GM12873 (cell line): ENCODE measurements around the gene NLRP4.

Experiments
- CTCF ChIP-seq: IDR thresholded peaks from 2 replicates; pipeline ENCODE4 v1.5.1; 2012; ENCODE audit warnings: low read depth, mild to moderate bottlenecking, moderate library complexity, low read length, control low read depth; ENCODE audit not compliant: insufficient read depth; ENCODE audit errors: missing control alignments

NLRP4 gene

DNA sequence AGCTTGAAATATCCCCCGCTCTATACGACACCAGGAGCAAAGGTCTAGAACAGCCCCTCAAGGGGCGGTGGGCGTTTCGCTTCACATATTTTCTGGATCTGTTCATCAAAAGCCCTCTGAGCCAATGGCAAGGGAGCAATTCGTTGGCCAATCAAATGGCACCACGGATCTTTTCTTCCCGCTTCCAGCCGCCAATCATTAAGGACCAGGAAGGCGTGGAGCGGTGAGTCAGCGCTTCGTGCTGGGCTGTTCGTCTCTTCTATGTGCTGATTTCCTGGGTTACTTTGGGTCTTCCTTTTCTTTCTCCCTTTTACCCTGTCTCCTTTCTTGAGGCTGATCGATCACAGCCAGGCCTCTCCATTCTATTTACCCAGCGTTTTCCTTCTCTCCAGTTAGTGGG lies at the start of gene NLRP4:
NLRP4 (plus strand) TSS at position 201 of the 400 bp plus-strand sequence. CDS start 15,541 bp downstream, outside the sequence.
- no peak for TF ChIP-seq CTCF

- no peak for TF ChIP-seq CTCF
These were observed 41.3 kb upstream of the NLRP4 start for GRCh38 chr19:55795021-55795420.

GRCh38 chr19:55801416-55801815 lies 34.9 kb upstream of the NLRP4 start:
- no peak for TF ChIP-seq CTCF

GRCh38 chr19:55802281-55802680 lies 34.1 kb upstream of the NLRP4 start:
- TF ChIP-seq CTCF, result no peak

- TF ChIP-seq CTCF, result peak; percentile 59
These were observed 26.8 kb upstream of the NLRP4 start for GRCh38 chr19:55809381-55810058.

GRCh38 chr19:55811340-55811739 lies 25.0 kb upstream of the NLRP4 start:
- TF ChIP-seq CTCF, result no peak

- TF ChIP-seq CTCF, result no peak
These were observed 23.9 kb upstream of the NLRP4 start for GRCh38 chr19:55812449-55812848.

DNA sequence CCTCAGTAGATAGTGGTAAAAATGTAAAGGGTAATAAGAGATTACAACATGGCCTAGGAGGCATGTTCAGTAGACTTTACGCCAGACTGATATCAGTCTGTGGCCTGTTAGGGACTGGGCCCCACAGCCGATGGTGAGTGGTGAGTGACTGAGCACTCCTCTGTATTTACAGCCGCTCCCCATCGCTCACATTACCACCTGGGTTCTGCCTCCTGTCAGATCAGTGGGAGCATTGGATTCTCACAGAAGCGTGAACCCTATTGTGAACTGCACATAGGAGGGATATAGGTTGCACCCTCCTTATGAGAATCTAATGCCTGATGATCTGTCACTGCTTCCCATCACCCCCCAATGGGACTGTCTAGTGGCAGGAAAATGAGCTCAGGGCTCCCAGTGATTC lies 22.4 kb upstream of the NLRP4 start:
- no peak for TF ChIP-seq CTCF
